Duodenal mucosa (tissue), 2 donors: ENCODE results near the gene PPIA.
"Not testable (repeated sequence)": the region's sequence is repeated elsewhere in the genome, so short reads cannot be mapped to it uniquely, and the experiment has no call there.

ENCODE experiments used
- H3K27ac ChIP-seq: one replicate; pipeline ENCODE4 v1.7.0; 2013; ENCODE audit warnings: low read depth, low read length
- H3K27me3 ChIP-seq, 2 donors: one replicate each; pipeline ENCODE4 v1.7.0; 2013; ENCODE audit warnings: low read length in 2 of 2, control low read depth in 1 of 2; ENCODE audit not compliant: insufficient read depth in 2 of 2, control insufficient read depth in 1 of 2
- H3K36me3 ChIP-seq, 2 donors: one replicate each; pipeline ENCODE4 v1.7.0; 2013; ENCODE audit warnings: low read length in 2 of 2, control low read depth in 1 of 2; ENCODE audit not compliant: insufficient read depth in 2 of 2, control insufficient read depth in 1 of 2
- H3K4me1 ChIP-seq, 2 donors: one replicate each; pipeline ENCODE4 v1.7.0; 2013; ENCODE audit warnings: low read length in 2 of 2, control low read depth in 1 of 2; ENCODE audit not compliant: insufficient read depth in 2 of 2, control insufficient read depth in 1 of 2
- H3K4me3 ChIP-seq, 2 donors: one replicate each; pipeline ENCODE4 v1.7.0; 2013; ENCODE audit warnings: low read length in 2 of 2, low read depth in 1 of 2
- H3K9ac ChIP-seq, 2 donors: one replicate each; pipeline ENCODE4 v1.7.0; 2013; ENCODE audit warnings: low read length in 2 of 2, low read depth in 1 of 2
- H3K9me3 ChIP-seq, 2 donors: one replicate each; pipeline ENCODE4 v1.7.0; 2013; ENCODE audit warnings: low read length in 2 of 2, control low read depth in 1 of 2; ENCODE audit not compliant: control insufficient read depth in 1 of 2

PPIA gene

DNA sequence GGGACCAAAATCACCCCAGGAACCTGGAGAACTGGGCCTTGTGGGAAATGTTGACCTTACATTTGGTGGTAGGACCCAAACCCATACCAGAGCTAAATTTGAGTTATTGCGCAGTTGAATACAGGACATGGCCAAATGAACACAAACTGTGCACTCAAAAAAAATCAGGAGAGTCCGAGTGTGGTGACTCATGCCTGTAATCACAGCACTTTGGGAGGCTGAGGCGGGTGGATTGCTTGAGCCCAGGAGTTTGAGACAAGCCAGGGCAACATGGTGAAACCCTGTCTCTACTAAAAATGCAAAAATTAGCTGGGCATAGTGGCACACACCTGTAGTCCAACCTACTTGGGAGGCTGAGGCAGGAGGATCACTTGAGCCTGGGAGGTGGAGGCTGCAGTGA lies 11.3 kb upstream of the PPIA start:
- H3K4me3 ChIP-seq, H3K27ac ChIP-seq, H3K4me1 ChIP-seq, H3K36me3 ChIP-seq, H3K27me3 ChIP-seq, H3K9ac ChIP-seq, H3K9me3 ChIP-seq: not testable (repeated sequence)

GRCh38 chr7:44787041-44787440 lies 9.4 kb upstream of the PPIA start:
- Histone ChIP-seq H3K9me3 (no peaks in the 10 kb centered on the region), H3K27me3 (no peaks in the 10 kb centered on the region), H3K9ac (no peak overlapping the region), H3K27ac (no peak overlapping the region), H3K4me1 (no peaks in the 10 kb centered on the region), H3K4me3 (no peak overlapping the region), H3K36me3 (no peaks in the 10 kb centered on the region)

- H3K9me3 ChIP-seq = no peaks in the 10 kb centered on the region
- H3K36me3 ChIP-seq = no peaks in the 10 kb centered on the region
- H3K4me3 ChIP-seq = no peak overlapping the region
- no peaks in the 10 kb centered on the region for H3K4me1 ChIP-seq
- H3K27ac ChIP-seq = no peak overlapping the region
- no peak overlapping the region for H3K9ac ChIP-seq
- H3K27me3 ChIP-seq = no peaks in the 10 kb centered on the region
Measured at GRCh38 chr7:44787762-44788161, 8.7 kb upstream of the PPIA start.

GRCh38 chr7:44789990-44790389 lies 6.5 kb upstream of the PPIA start:
- Histone ChIP-seq H3K36me3 (no peaks in the 10 kb centered on the region), H3K4me3 (no peak overlapping the region), H3K27me3 (no peaks in the 10 kb centered on the region), H3K4me1 (no peaks in the 10 kb centered on the region), H3K9me3 (no peaks in the 10 kb centered on the region), H3K9ac (no peak overlapping the region), H3K27ac (no peak overlapping the region)

GRCh38 chr7:44791278-44792219 lies 4.9 kb upstream of the PPIA start:
- Histone ChIP-seq H3K9ac (no peak overlapping the region), H3K27me3 (no peaks in the 10 kb centered on the region), H3K4me1 (no peaks in the 10 kb centered on the region), H3K4me3 (no peak overlapping the region), H3K36me3 (no peaks in the 10 kb centered on the region), H3K9me3 (no peaks in the 10 kb centered on the region), H3K27ac (no peak overlapping the region)

GRCh38 chr7:44793919-44794318 lies 2.6 kb upstream of the PPIA start:
- no peak overlapping the region for H3K4me3 ChIP-seq
- peaks cover 6 to 9% of the 10 kb centered on the region in 2 donors for H3K4me1 ChIP-seq
- no peak overlapping the region for H3K9ac ChIP-seq
- H3K27me3 ChIP-seq = no peaks in the 10 kb centered on the region
- no peaks in the 10 kb centered on the region for H3K9me3 ChIP-seq
- no peak overlapping the region for H3K27ac ChIP-seq
- peaks cover 0 to 4% of the 10 kb centered on the region in 2 donors for H3K36me3 ChIP-seq

- H3K27ac ChIP-seq = no peak overlapping the region
Measured at GRCh38 chr7:44794331-44794730, 2.1 kb upstream of the PPIA start.

GRCh38 chr7:44796034-44796503 lies 412 bp upstream of the PPIA start:
- Histone ChIP-seq H3K4me3 (peak overlapping the region; percentile 90 to 96), H3K9me3 (no peaks in the 10 kb centered on the region), H3K27me3 (no peaks in the 10 kb centered on the region), H3K9ac (peak overlapping the region; percentile 83 to 90), H3K27ac (peak overlapping the region; percentile 100), H3K4me1 (peaks cover 7 to 11% of the 10 kb centered on the region in 2 donors), H3K36me3 (peaks cover 16 to 17% of the 10 kb centered on the region in 2 donors)

More at GRCh38 chr7:44794331-44794730, 2.1 kb upstream of the PPIA start:
- no peak overlapping the region for H3K9ac ChIP-seq
- H3K4me1 ChIP-seq = peaks cover 7 to 11% of the 10 kb centered on the region in 2 donors
- peaks cover 0 to 5% of the 10 kb centered on the region in 2 donors for H3K36me3 ChIP-seq
- no peaks in the 10 kb centered on the region for H3K27me3 ChIP-seq
- no peaks in the 10 kb centered on the region for H3K9me3 ChIP-seq
- no peak overlapping the region for H3K4me3 ChIP-seq

GRCh38 chr7:44797329-44798258 lies 1.1 kb downstream of the PPIA start:
- Histone ChIP-seq H3K4me1 (peaks cover 7 to 11% of the 10 kb centered on the region in 2 donors), H3K27me3 (no peaks in the 10 kb centered on the region), H3K9ac (peak overlapping the region; percentile 94 to 98), H3K4me3 (peak overlapping the region; percentile 75 to 96), H3K27ac (peak overlapping the region; percentile 100), H3K9me3 (no peaks in the 10 kb centered on the region), H3K36me3 (peaks cover 28 to 30% of the 10 kb centered on the region in 2 donors)
